ENCODE measurements around the gene RHOXF2B.
"Not testable (repeated sequence)": the region's sequence is repeated elsewhere in the genome, so short reads cannot be mapped to it uniquely, and the experiment has no call there.

The RHOXF2B gene

DNA sequence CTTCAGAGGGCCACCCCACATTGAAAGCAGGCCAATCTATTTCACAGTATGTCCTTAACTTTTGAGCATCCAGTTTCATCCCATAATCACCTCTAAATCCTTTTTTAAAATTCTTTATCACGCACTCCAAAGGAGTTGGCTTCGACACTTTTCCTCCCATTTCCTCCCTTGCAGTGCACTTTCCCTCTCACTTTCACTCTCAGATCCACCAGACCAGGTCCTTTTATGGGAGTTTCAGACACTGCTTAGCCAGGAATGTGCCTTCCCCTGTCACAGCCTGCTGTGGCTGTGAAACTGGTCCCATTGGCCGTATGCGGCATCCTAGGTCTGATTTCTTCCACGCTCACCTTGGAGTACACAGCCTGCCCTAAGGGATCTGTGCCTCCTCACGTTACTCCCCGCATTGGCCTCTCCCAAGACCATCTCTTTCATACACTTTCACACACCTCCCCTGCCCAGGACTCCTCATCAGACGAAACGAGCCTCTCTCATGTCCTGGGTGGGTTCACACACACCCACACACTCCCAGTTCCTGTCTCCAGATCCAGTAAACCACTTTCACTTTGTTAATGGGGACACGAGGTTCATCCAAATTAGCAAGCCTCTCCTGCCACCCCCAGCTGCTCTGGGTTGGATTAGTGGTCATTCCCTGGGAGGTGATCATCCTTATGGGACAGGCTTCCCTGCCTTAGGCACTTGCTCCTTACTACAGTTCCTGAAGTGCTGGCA lies 10.0 kb upstream of the RHOXF2B start:
- no peak for DNase-seq (ENCODE audit: low read depth)
- TF ChIP-seq, protein P1, sequence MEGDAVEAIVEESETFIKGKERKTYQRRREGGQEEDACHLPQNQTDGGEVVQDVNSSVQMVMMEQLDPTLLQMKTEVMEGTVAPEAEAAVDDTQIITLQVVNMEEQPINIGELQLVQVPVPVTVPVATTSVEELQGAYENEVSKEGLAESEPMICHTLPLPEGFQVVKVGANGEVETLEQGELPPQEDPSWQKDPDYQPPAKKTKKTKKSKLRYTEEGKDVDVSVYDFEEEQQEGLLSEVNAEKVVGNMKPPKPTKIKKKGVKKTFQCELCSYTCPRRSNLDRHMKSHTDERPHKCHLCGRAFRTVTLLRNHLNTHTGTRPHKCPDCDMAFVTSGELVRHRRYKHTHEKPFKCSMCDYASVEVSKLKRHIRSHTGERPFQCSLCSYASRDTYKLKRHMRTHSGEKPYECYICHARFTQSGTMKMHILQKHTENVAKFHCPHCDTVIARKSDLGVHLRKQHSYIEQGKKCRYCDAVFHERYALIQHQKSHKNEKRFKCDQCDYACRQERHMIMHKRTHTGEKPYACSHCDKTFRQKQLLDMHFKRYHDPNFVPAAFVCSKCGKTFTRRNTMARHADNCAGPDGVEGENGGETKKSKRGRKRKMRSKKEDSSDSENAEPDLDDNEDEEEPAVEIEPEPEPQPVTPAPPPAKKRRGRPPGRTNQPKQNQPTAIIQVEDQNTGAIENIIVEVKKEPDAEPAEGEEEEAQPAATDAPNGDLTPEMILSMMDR (conservative IDR thresholded peaks at IDR 0.05; ENCODE audit: low read depth, low read length): no peak
- H3K4me3 ChIP-seq (ENCODE audit: low read depth, low read length): no peak overlapping the region

DNA sequence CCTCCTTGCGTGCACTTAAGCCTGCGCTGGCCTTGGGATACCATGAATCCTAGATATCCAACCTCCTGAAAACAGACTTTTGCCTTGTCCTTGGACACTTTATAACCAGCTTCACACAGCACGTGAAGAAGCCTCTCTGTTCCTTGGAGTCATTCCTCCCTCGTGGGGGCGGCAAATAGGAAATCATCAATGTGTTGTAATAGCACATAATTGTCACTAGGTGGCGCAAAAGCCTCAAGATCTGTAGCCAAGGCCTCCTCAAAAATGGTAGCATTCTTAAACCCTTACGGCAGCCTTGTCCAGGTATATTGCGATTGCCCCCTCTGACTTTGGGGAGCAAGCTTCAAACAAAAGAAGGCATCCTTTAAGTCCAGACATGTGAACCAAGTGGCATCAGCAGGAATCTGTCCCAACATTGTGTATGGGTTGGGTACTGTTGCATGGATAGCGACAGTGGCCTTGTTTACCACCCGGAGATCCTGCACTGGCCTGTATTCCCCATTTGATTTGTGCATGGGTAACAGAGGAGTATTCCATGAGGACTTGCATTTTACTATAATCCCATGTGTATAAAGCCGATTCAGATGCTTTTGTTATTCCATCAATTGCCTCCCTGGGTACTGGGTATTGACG lies 8.2 kb upstream of the RHOXF2B start:
- not testable (repeated sequence) for H3K4me3 ChIP-seq (ENCODE audit: low read depth, low read length)

DNA sequence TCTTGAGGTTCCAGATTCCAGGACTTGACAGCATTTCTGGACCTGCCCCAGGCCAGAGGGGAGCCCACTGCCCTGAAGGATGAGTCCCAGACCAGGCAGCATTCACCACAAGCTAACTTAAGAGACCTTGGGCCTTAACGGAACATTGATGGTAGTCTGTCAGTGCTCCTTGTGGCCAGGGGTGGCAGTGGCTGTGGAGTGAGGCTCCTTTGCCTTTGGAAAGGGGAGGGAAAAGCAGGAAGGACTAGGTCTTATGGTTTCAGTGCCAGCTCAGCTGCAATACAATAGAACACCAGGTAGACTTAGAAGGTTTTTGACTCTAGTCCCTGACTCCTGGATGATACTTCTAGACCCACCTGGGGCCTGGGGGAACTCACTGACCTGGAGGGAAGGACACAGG lies 11.3 kb downstream of the RHOXF2B start:
- H3K4me3 ChIP-seq (ENCODE audit: low read depth, low read length); DNase-seq (ENCODE audit: low read depth): not testable (repeated sequence)

More for the DNA sequence above, 8.2 kb upstream of the RHOXF2B start:
- not testable (repeated sequence) for DNase-seq (ENCODE audit: low read depth)

DNA sequence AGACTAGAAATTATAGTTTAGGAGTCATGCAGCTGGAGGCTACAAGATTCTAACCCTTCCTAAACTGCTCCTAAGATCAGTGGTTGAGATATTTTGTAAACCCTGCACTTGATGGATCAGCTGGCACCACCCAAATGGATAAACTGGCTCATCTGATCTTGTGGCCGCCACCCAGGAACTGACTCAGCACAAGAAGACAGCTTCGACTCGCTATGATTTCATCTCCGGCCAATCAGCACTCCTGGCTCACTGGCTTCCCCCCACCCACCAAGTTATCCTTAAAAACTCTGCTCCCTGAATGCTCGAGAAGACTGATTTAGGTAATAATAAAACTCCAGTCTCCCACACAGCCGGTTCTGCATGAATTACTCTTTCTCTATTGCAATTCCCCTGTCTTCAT lies 34.8 kb downstream of the RHOXF2B start:
- not testable (repeated sequence) for DNase-seq (ENCODE audit: low read depth); H3K4me3 ChIP-seq (ENCODE audit: low read depth, low read length)

DNA sequence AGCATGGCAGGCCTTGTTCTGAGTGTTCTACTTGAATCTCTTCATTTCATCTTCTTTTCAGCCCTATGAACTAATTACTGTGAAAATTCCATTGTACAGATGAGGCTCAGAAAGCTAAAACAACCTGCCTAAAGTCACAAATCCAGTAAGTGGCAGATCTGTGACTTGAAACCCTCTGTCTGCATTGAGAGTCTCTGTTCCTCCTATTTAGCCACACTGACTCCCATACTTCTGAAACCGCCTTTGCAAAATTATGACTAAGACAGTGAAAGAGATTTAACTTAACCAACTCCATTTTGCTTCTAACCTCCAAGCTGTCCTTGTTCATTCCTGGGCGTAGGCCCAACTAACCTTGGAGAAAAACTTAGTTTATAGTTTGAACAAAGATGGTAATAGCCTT lies 35.2 kb downstream of the RHOXF2B start:
- H3K4me3 ChIP-seq (ENCODE audit: low read depth, low read length); DNase-seq (ENCODE audit: low read depth): not testable (repeated sequence)

DNA sequence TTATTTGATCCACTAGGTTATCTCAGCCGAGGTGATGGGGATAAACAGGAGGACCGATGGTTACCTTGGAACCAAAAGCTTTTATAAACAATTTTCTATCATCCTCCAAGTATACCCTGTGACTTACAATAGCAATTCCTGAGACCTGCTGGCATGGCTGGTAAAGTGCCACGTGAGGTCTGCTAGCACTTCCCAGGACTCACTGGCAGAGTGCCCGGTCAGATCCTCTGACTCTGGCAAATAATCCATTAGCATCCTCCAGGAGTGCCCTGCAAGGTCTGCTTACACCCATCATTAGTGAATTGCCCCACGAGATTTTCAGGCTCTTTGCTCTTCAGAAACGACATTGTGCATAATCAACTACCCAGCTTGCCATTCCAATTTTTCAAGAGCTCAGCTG lies 37.3 kb downstream of the RHOXF2B start:
- DNase-seq (ENCODE audit: low read depth): not testable (repeated sequence)

DNA sequence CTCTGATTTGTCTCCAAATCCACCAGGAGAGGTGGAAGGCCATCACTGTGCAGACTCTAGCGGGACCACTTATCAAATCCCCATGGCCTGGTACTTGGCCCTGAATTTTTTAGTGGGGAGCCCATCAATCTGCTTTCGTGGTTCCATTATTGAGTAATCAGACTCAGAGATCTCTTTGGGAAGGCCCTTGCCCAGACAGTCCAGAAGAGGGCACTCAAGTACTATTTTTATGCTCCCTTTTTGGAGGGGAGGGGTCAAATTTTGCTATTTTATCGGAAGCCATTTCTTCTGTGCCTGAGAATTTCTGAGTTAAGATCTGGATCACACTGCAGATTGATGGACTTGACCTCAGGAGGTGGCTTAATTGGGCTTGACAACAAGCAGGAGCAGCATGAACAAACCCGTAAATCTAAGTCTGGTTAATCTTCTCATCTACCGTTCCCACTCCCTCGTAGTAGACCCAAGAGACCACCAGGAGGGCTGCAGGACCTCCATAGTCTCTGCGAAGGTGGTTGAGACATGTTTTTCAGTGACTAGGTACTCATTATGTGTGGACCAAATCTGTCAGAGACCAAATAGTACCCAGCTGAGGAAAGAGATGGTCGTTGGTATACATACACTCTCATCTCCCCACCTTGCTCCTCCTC lies 38.3 kb downstream of the RHOXF2B start:
- not testable (repeated sequence) for H3K4me3 ChIP-seq (ENCODE audit: low read depth, low read length); DNase-seq (ENCODE audit: low read depth)

More for the DNA sequence above, 37.3 kb downstream of the RHOXF2B start:
- H3K4me3 ChIP-seq (ENCODE audit: low read depth, low read length): not testable (repeated sequence)

DNA sequence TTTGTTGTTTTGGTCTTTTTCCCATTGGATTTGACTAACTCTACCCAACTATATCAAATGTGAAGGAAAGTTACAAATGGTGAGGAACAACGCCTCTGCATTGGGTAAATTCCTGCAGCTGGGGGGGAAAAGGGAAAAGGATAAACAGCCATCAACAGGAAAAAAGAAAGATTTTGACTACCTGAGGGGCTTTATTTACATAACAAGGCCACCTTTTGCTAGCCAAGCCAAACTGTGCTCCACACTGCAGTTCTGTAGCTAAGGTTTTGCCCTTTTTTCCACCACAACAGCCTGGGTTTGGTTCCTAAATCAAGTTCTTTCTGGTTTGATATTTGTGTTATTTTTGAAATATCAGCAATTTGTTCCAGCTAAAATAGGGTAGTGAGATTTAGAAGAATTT lies 40.8 kb downstream of the RHOXF2B start:
- TF ChIP-seq, protein P1 (conservative IDR thresholded peaks at IDR 0.05; ENCODE audit: low read depth, low read length): no peak
- no peak for DNase-seq (ENCODE audit: low read depth)
- H3K4me3 ChIP-seq (ENCODE audit: low read depth, low read length): no peak overlapping the region

DNA sequence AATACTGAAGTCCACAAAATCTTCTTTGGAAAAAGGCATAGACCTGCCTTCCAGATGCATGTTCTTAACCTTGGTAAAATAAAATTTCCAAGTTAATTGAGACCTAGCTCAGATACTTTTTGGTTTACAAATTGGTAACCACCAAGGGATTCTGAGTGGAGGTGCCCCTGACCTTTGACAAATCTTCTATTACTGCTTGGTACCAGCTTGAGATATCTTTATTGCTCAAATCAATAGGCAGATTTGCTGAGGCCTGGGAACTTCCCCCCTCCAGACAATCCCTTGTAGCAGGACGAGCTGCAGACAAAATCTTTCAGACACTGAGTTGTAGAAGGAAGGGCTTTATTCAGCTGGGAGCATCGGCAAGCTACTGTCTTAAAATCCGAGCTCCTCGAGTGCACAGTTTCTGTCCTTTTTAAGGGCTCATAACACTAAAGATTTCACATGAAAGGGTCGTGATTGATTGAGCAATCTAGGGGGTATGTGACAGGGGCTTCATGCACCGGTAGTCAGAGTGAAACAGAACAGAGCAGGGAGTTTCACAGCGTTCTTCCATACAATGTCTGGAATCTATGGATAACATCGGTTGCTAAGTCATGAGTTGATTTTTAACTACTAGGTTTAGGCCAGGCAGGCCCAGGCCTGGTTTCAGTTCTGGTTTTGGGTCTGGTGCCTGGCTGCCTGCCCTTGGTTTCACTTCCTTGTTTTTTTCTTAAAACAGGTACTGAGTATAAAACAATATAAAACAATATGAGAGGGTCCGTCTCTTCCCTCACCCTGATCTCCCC lies 41.8 kb downstream of the RHOXF2B start:
- not testable (repeated sequence) for DNase-seq (ENCODE audit: low read depth); H3K4me3 ChIP-seq (ENCODE audit: low read depth, low read length)

DNA sequence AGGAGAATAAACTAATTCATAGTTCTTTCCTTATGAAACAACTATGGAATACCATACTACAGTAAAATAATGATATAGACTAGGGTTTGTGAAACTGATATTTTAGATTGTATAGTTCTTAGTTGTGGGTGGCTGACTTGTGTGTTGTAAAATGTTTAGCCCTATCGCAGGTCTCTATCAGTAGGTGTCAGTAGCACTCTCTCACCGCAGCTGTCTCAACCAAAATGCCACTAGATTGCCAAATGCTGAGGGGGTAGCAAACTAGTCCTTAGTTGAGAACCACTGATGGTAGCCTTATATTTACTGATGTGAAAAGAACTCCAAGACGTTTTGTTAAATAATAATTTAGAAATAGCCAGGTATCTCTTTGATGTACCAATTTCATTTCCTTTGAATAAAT lies 48.1 kb downstream of the RHOXF2B start:
- no peak for DNase-seq (ENCODE audit: low read depth)
- TF ChIP-seq, protein P1 (conservative IDR thresholded peaks at IDR 0.05; ENCODE audit: low read depth, low read length): no peak
- H3K4me3 ChIP-seq (ENCODE audit: low read depth, low read length): no peak overlapping the region

Data from choroid plexus epithelial cell (primary cell).